ENCODE data around the gene BTG4.

BTG4 gene

DNA sequence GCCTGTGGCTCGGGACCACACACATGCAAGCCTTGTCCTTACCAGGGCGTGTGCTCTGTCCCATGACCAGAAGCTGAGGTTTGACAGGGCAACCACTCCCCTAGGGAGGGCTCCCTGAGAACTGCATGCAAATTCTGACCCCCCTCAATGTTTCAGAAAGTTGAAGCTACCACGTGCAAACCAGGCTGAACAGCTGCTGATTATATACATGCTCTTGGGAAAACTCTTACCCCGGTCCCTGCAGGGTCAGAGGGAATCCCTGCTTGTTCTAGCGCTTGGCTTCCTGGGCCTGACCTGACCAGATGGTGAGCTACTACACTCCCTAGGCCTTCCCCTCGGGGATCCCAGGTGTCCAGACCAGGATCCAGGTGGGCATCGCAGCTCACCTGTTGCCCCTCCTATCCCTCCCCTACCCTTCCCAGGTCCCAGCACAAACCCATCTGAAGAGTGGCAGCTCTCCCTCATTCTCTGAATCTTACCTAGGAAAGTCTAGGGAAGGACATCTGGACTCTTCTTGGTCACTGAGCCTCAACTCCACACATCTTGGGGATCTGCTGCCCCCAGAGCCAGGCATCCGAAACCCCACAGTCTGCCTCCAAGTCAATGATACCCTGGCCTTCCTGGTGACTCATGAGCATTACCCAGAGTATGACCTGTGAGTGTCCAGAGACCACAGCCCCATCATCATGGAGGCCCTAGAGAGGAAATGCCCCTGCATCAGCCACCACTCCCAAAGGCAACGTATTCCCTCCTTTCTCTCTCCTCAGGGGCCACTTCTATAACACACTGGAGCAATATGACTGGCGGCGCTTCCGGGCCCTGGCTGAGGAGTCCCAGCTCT lies 61.5 kb downstream of the BTG4 start:
- no peak for TF ChIP-seq CREB1 (IDR thresholded peaks at IDR 0.05; ENCODE audit: low read depth)
- TF ChIP-seq YY1 (IDR thresholded peaks at IDR 0.05; ENCODE audit: low read depth): no peak
- no peak for TF ChIP-seq MAX (IDR thresholded peaks at IDR 0.05)
- TF ChIP-seq EGR1 (IDR thresholded peaks at IDR 0.05): no peak
- no peak for TF ChIP-seq TAF1 (IDR thresholded peaks at IDR 0.05; ENCODE audit: low read depth)
- no peak for TF ChIP-seq TEAD4 (IDR thresholded peaks at IDR 0.05)
- TF ChIP-seq USF1 (IDR thresholded peaks at IDR 0.05): no peak
- TF ChIP-seq CEBPB (IDR thresholded peaks at IDR 0.05): no peak
- TF ChIP-seq REST (IDR thresholded peaks at IDR 0.05; ENCODE audit: low read depth): no peak
- TF ChIP-seq RAD21 (IDR thresholded peaks at IDR 0.05; ENCODE audit: low read depth): no peak
- no peak for TF ChIP-seq ZBTB7A (IDR thresholded peaks at IDR 0.05; ENCODE audit: low read depth)
- no peak for TF ChIP-seq TCF12 (IDR thresholded peaks at IDR 0.05; ENCODE audit: low read depth)
- TF ChIP-seq EP300 (IDR thresholded peaks at IDR 0.05; ENCODE audit: borderline replicate concordance): no peak
- no peak for TF ChIP-seq FOXM1 (IDR thresholded peaks at IDR 0.05; ENCODE audit: borderline replicate concordance, low read depth)
- no peak for TF ChIP-seq NFIC (IDR thresholded peaks at IDR 0.05)

- TF ChIP-seq FOXM1 (IDR thresholded peaks at IDR 0.05; ENCODE audit: borderline replicate concordance, low read depth): no peak
- TF ChIP-seq NFIC (IDR thresholded peaks at IDR 0.05): no peak
- TF ChIP-seq REST (IDR thresholded peaks at IDR 0.05; ENCODE audit: low read depth): no peak
- no peak for TF ChIP-seq TCF12 (IDR thresholded peaks at IDR 0.05; ENCODE audit: low read depth)
- no peak for TF ChIP-seq RAD21 (IDR thresholded peaks at IDR 0.05; ENCODE audit: low read depth)
- no peak for TF ChIP-seq CREB1 (IDR thresholded peaks at IDR 0.05; ENCODE audit: low read depth)
- no peak for TF ChIP-seq TAF1 (IDR thresholded peaks at IDR 0.05; ENCODE audit: low read depth)
- TF ChIP-seq TEAD4 (IDR thresholded peaks at IDR 0.05): no peak
- no peak for TF ChIP-seq ZBTB7A (IDR thresholded peaks at IDR 0.05; ENCODE audit: low read depth)
- no peak for TF ChIP-seq EP300 (IDR thresholded peaks at IDR 0.05; ENCODE audit: borderline replicate concordance)
- no peak for TF ChIP-seq EGR1 (IDR thresholded peaks at IDR 0.05)
- no peak for TF ChIP-seq USF1 (IDR thresholded peaks at IDR 0.05)
- TF ChIP-seq MAX (IDR thresholded peaks at IDR 0.05): no peak
- no peak for TF ChIP-seq YY1 (IDR thresholded peaks at IDR 0.05; ENCODE audit: low read depth)
- TF ChIP-seq CEBPB (IDR thresholded peaks at IDR 0.05): no peak
Observed at GRCh38 chr11:111449696-111450479, 62.3 kb downstream of the BTG4 start.

GRCh38 chr11:111448831-111449557 lies 63.2 kb downstream of the BTG4 start:
- TF ChIP-seq NFIC (IDR thresholded peaks at IDR 0.05) (no peak), CEBPB (IDR thresholded peaks at IDR 0.05) (no peak), MAX (IDR thresholded peaks at IDR 0.05) (no peak), EP300 (IDR thresholded peaks at IDR 0.05; ENCODE audit: borderline replicate concordance) (no peak), TCF12 (IDR thresholded peaks at IDR 0.05; ENCODE audit: low read depth) (no peak), RAD21 (IDR thresholded peaks at IDR 0.05; ENCODE audit: low read depth) (no peak), ZBTB7A (IDR thresholded peaks at IDR 0.05; ENCODE audit: low read depth) (no peak), TEAD4 (IDR thresholded peaks at IDR 0.05) (no peak), YY1 (IDR thresholded peaks at IDR 0.05; ENCODE audit: low read depth) (no peak), USF1 (IDR thresholded peaks at IDR 0.05) (no peak)

GRCh38 chr11:111448414-111448813 lies 63.8 kb downstream of the BTG4 start:
- no peak for TF ChIP-seq NFIC (IDR thresholded peaks at IDR 0.05)
- no peak for TF ChIP-seq TCF12 (IDR thresholded peaks at IDR 0.05; ENCODE audit: low read depth)
- no peak for TF ChIP-seq TEAD4 (IDR thresholded peaks at IDR 0.05)
- TF ChIP-seq ZBTB7A (IDR thresholded peaks at IDR 0.05; ENCODE audit: low read depth): no peak
- no peak for TF ChIP-seq CEBPB (IDR thresholded peaks at IDR 0.05)
- no peak for TF ChIP-seq TAF1 (IDR thresholded peaks at IDR 0.05; ENCODE audit: low read depth)
- TF ChIP-seq YY1 (IDR thresholded peaks at IDR 0.05; ENCODE audit: low read depth): no peak
- no peak for TF ChIP-seq MAX (IDR thresholded peaks at IDR 0.05)
- TF ChIP-seq CREB1 (IDR thresholded peaks at IDR 0.05; ENCODE audit: low read depth): no peak
- TF ChIP-seq RAD21 (IDR thresholded peaks at IDR 0.05; ENCODE audit: low read depth): no peak
- no peak for TF ChIP-seq FOXM1 (IDR thresholded peaks at IDR 0.05; ENCODE audit: borderline replicate concordance, low read depth)
- no peak for TF ChIP-seq USF1 (IDR thresholded peaks at IDR 0.05)
- TF ChIP-seq EGR1 (IDR thresholded peaks at IDR 0.05): no peak
